Thoracic aorta (tissue), 2 donors: ENCODE measurements around the gene BAIAP2L1. TPM values are rescaled to one million over a fixed set of nuclear protein-coding genes. Genes with fewer than 3 reads are reported as not detected.

Source experiments
- ATAC-seq: fragments of 150-250 bp; one replicate; pipeline ENCODE4 v1.8.0; 2017; ENCODE audit warnings: low read depth; ENCODE audit not compliant: insufficient number of reproducible peaks, low FRiP score
- DNase-seq: peaks from one replicate; pipeline ENCODE4 v3.0.0-alpha.2; 2020; ENCODE audit warnings: low spot score
- H3K27ac ChIP-seq, 2 donors: fragments of 200-600 bp; sonication (generic); 1 replicate in 1 of 2; 2 replicates in 1 of 2; pipeline ENCODE4 v1.5.1; 2016; ENCODE audit warnings: mild to moderate bottlenecking in 2 of 2, moderate library complexity in 2 of 2
- H3K27me3 ChIP-seq: fragments of 200-600 bp; sonication (generic); replicated peaks from 2 replicates; pipeline ENCODE4 v1.6.0; 2016; ENCODE audit warnings: mild to moderate bottlenecking; ENCODE audit not compliant: insufficient read depth
- H3K36me3 ChIP-seq: fragments of 200-600 bp; sonication (generic); one replicate; pipeline ENCODE4 v1.5.1; 2016
- H3K4me1 ChIP-seq, 2 donors: fragments of 200-600 bp; sonication (generic); 1 replicate in 1 of 2; 2 replicates in 1 of 2; pipeline versions ENCODE4 v1.5.1 to v1.6.0; 2016; ENCODE audit warnings: low read depth in 2 of 2, mild to moderate bottlenecking in 1 of 2; ENCODE audit not compliant: control insufficient read depth in 1 of 2
- H3K4me3 ChIP-seq: fragments of 200-600 bp; sonication (generic); 2 replicates; pipeline ENCODE4 v1.5.1; 2016; ENCODE audit warnings: mild to moderate bottlenecking
- H3K9me3 ChIP-seq: fragments of 200-600 bp; sonication (generic); 2 replicates; pipeline ENCODE4 v1.5.1; 2016
- CTCF ChIP-seq: fragments of 200-600 bp; sonication (generic); IDR thresholded peaks from one replicate; pipeline ENCODE4 v1.5.1; 2019; ENCODE audit warnings: antibody characterized with exemption
- total RNA-seq, 2 donors: library from RNA; depleted of rRNA; stranded (reverse); fragments of >200 nt; gene quantifications; one replicate each; pipeline versions ENCODE4 v1.1.0 to v1.2.3, GENCODE V29; 2016

BAIAP2L1 gene
- total RNA-seq, 2 donors from 2014 or later, result 0.63 to 1.4 TPM

- Histone ChIP-seq H3K4me1 (no peaks in the 10 kb centered on the region), H3K36me3 (no peaks in the 10 kb centered on the region), H3K9me3 (no peaks in the 10 kb centered on the region), H3K4me3 (no peak overlapping the region), H3K27me3 (no peaks in the 10 kb centered on the region), H3K27ac (no peak overlapping the region)
- TF ChIP-seq CTCF, result no peak
- DNase-seq, result no peak
- no peak for ATAC-seq
Observed at GRCh38 chr7:98357751-98358161, 43.1 kb downstream of the BAIAP2L1 start.

GRCh38 chr7:98355250-98355538 is 45.7 kb downstream of the BAIAP2L1 start:
- no peak for DNase-seq
- no peak for ATAC-seq
- Histone ChIP-seq H3K36me3 (no peaks in the 10 kb centered on the region), H3K27me3 (no peaks in the 10 kb centered on the region), H3K4me1 (no peaks in the 10 kb centered on the region), H3K9me3 (no peaks in the 10 kb centered on the region), H3K4me3 (no peak overlapping the region), H3K27ac (no peak overlapping the region)
- no peak for TF ChIP-seq CTCF

GRCh38 chr7:98354511-98355249 is 46.2 kb downstream of the BAIAP2L1 start:
- no peak overlapping the region for H3K4me3 ChIP-seq
- H3K36me3 ChIP-seq, result no peaks in the 10 kb centered on the region
- H3K9me3 ChIP-seq, result no peaks in the 10 kb centered on the region
- DNase-seq, result no peak
- H3K4me1 ChIP-seq, result no peaks in the 10 kb centered on the region
- H3K27me3 ChIP-seq, result no peaks in the 10 kb centered on the region
- no peak for ATAC-seq
- no peak for TF ChIP-seq CTCF
- no peak overlapping the region for H3K27ac ChIP-seq

- TF ChIP-seq CTCF, result no peak
- no peaks in the 10 kb centered on the region for H3K27me3 ChIP-seq
- DNase-seq, result no peak
- no peak overlapping the region for H3K4me3 ChIP-seq
- ATAC-seq, result peak; percentile 20
- no peaks in the 10 kb centered on the region for H3K9me3 ChIP-seq
- no peaks in the 10 kb centered on the region for H3K4me1 ChIP-seq
- no peak overlapping the region for H3K27ac ChIP-seq
- H3K36me3 ChIP-seq, result no peaks in the 10 kb centered on the region
Observed at GRCh38 chr7:98354052-98354451, 46.8 kb downstream of the BAIAP2L1 start.

GRCh38 chr7:98352621-98353020 is 48.3 kb downstream of the BAIAP2L1 start:
- no peaks in the 10 kb centered on the region for H3K36me3 ChIP-seq
- ATAC-seq (no peak), DNase-seq (no peak)
- TF ChIP-seq CTCF, result no peak
- H3K4me3 ChIP-seq, result no peak overlapping the region
- H3K4me1 ChIP-seq, result no peaks in the 10 kb centered on the region
- H3K9me3 ChIP-seq, result no peaks in the 10 kb centered on the region
- no peaks in the 10 kb centered on the region for H3K27me3 ChIP-seq
- H3K27ac ChIP-seq, result no peak overlapping the region
